ENCODE results near the gene ZBTB16. TPM values are rescaled to one million over a fixed set of nuclear protein-coding genes. Genes with fewer than 3 reads are reported as not detected.

ZBTB16 gene
- total RNA-seq, 1 donor from 2014 or later: 17.7 TPM

GRCh38 chr11:114230031-114230704 lies 170.7 kb downstream of the ZBTB16 start:
- peaks cover 63% of the 10 kb centered on the region for H3K4me1 ChIP-seq
- H3K27me3 Mint-ChIP-seq (ENCODE audit: insufficient read depth, low read depth): peaks cover 10% of the 10 kb centered on the region
- TF ChIP-seq CTCF (IDR thresholded peaks at IDR 0.05) (no peak), EZH2phosphoT487 (IDR thresholded peaks at IDR 0.05) (no peak), EZH2 (IDR thresholded peaks at IDR 0.05) (no peak)

GRCh38 chr11:114232400-114233059 lies 173.0 kb downstream of the ZBTB16 start:
- TF ChIP-seq EZH2 (IDR thresholded peaks at IDR 0.05) (no peak), CTCF (IDR thresholded peaks at IDR 0.05) (no peak), EZH2phosphoT487 (IDR thresholded peaks at IDR 0.05) (no peak)
- Histone ChIP-seq H3K9me3 (ENCODE audit: low read depth) (peaks cover 6% of the 10 kb centered on the region), H3K4me3 (no peak overlapping the region), H3K79me2 (ENCODE audit: low read depth) (peaks cover 5% of the 10 kb centered on the region), H3K4me2 (peak overlapping the region; percentile 7), H3F3A (ENCODE audit: low read depth) (peaks cover 55% of the 10 kb centered on the region), H3K36me3 (no peaks in the 10 kb centered on the region), H3K4me1 (peaks cover 81% of the 10 kb centered on the region), H4K20me1 (ENCODE audit: low read depth) (no peaks in the 10 kb centered on the region), H3K9ac (no peak overlapping the region), H3K27me3 (no peaks in the 10 kb centered on the region), H3K27ac (peak overlapping the region; percentile 81), H2AFZ (replicated peaks) (no peak overlapping the region)
- Mint-ChIP-seq H3K36me3 (peaks cover 7% of the 10 kb centered on the region), H3K27me3 (ENCODE audit: insufficient read depth, low read depth) (peaks cover 8% of the 10 kb centered on the region), H3K4me1 (peaks cover 96% of the 10 kb centered on the region), H3K27ac (peak overlapping the region; percentile 54), H3K4me3 (peak overlapping the region; percentile 81), H3K9me3 (no peaks in the 10 kb centered on the region)
- peak; percentile 96 for DNase-seq (ENCODE audit: low spot score)

More at GRCh38 chr11:114230031-114230704, 170.7 kb downstream of the ZBTB16 start:
- Mint-ChIP-seq H3K36me3 (peaks cover 19% of the 10 kb centered on the region), H3K27ac (peak overlapping the region; percentile 81), H3K4me1 (peaks cover 88% of the 10 kb centered on the region), H3K9me3 (no peaks in the 10 kb centered on the region), H3K4me3 (no peak overlapping the region)
- no peak overlapping the region for H3K4me3 ChIP-seq
- H3K9me3 ChIP-seq (ENCODE audit: low read depth): peaks cover 6% of the 10 kb centered on the region
- H3K9ac ChIP-seq: no peak overlapping the region
- H3F3A ChIP-seq (ENCODE audit: low read depth): peaks cover 55% of the 10 kb centered on the region
- H3K4me2 ChIP-seq: peak overlapping the region; percentile 29
- no peaks in the 10 kb centered on the region for H3K36me3 ChIP-seq
- DNase-seq (ENCODE audit: low spot score): no peak
- H3K27ac ChIP-seq: no peak overlapping the region
- peaks cover 5% of the 10 kb centered on the region for H3K79me2 ChIP-seq (ENCODE audit: low read depth)
- no peaks in the 10 kb centered on the region for H3K27me3 ChIP-seq
- no peak overlapping the region for H2AFZ ChIP-seq (replicated peaks)
- no peaks in the 10 kb centered on the region for H4K20me1 ChIP-seq (ENCODE audit: low read depth)

GRCh38 chr11:114233755-114234154 lies 174.2 kb downstream of the ZBTB16 start:
- Histone ChIP-seq H3F3A (ENCODE audit: low read depth) (peaks cover 44% of the 10 kb centered on the region), H3K4me2 (peak overlapping the region; percentile 64), H3K27ac (peak overlapping the region; percentile 76), H3K36me3 (no peaks in the 10 kb centered on the region), H3K4me3 (no peak overlapping the region), H3K9ac (no peak overlapping the region), H2AFZ (replicated peaks) (no peak overlapping the region), H3K79me2 (ENCODE audit: low read depth) (peaks cover 5% of the 10 kb centered on the region), H3K9me3 (ENCODE audit: low read depth) (peaks cover 6% of the 10 kb centered on the region), H4K20me1 (ENCODE audit: low read depth) (no peaks in the 10 kb centered on the region), H3K27me3 (no peaks in the 10 kb centered on the region), H3K4me1 (peaks cover 78% of the 10 kb centered on the region)
- peak; percentile 23 for DNase-seq (ENCODE audit: low spot score)
- Mint-ChIP-seq H3K36me3 (peaks cover 8% of the 10 kb centered on the region), H3K4me1 (peaks cover 98% of the 10 kb centered on the region), H3K9me3 (no peaks in the 10 kb centered on the region), H3K27me3 (ENCODE audit: insufficient read depth, low read depth) (peaks cover 7% of the 10 kb centered on the region), H3K4me3 (peak overlapping the region; percentile 81), H3K27ac (peak overlapping the region; percentile 54)
- TF ChIP-seq EZH2 (IDR thresholded peaks at IDR 0.05) (no peak), EZH2phosphoT487 (IDR thresholded peaks at IDR 0.05) (no peak), CTCF (IDR thresholded peaks at IDR 0.05) (no peak)

Measured in neural progenitor cell (in vitro differentiated cells).